Naive thymus-derived CD4-positive, alpha-beta T cell (primary cell): ENCODE measurements around the gene CD276. TPM values are rescaled to one million over a fixed set of nuclear protein-coding genes. Genes with fewer than 3 reads are reported as not detected.
"Not testable (repeated sequence)": the region's sequence is repeated elsewhere in the genome, so short reads cannot be mapped to it uniquely, and the experiment has no call there.

Experiments used
- ATAC-seq: fragments of 150-1000 bp; cut with Tn5 transposase; 2 replicates; pipeline ENCODE4 v1.10.0; 2021; ENCODE audit warnings: mild to moderate bottlenecking, moderate library complexity
- CTCF ChIA-PET: fragments of 350-600 bp; sonication (Branson Sonifier 250); formaldehyde crosslinking; loops from one replicate; lab custom pipeline; 2021; ENCODE audit warnings: antibody characterized with exemption; lab: Charles Lee
- POLR2A ChIA-PET: fragments of 350-600 bp; sonication (Branson Sonifier 250); formaldehyde crosslinking; loops from one replicate; lab custom pipeline; 2021; ENCODE audit warnings: antibody characterized with exemption, inconsistent platforms; lab: Charles Lee
- DNase-seq, 9 donors: peaks; one replicate each; pipeline versions ENCODE4 v3.0.0 to v3.0.0-alpha.2; 2020 to 2022; ENCODE audit warnings: mixed read lengths in 1 of 9
- H3K27ac ChIP-seq: one replicate; pipeline ENCODE4 v1.7.0; 2013; ENCODE audit warnings: mild to moderate bottlenecking, low read depth, low read length, moderate library complexity
- H3K27me3 ChIP-seq, 2 donors: one replicate each; pipeline ENCODE4 v1.7.0; 2013; ENCODE audit warnings: low read length in 2 of 2, mild to moderate bottlenecking in 2 of 2, moderate library complexity in 2 of 2; ENCODE audit not compliant: control insufficient read depth in 2 of 2, insufficient read depth in 2 of 2
- H3K36me3 ChIP-seq, 3 experiments: 1 replicate in 2 of 3; 2 replicates in 1 of 3; pipeline ENCODE4 v1.7.0; 2013; ENCODE audit warnings: low read length in 3 of 3, mild to moderate bottlenecking in 3 of 3, moderate library complexity in 1 of 3; ENCODE audit not compliant: insufficient read depth in 3 of 3, control insufficient read depth in 2 of 3
- H3K4me1 ChIP-seq, 2 donors: one replicate each; pipeline ENCODE4 v1.7.0; 2013; ENCODE audit warnings: low read length in 2 of 2, mild to moderate bottlenecking in 2 of 2, moderate library complexity in 1 of 2; ENCODE audit not compliant: control insufficient read depth in 2 of 2, insufficient read depth in 2 of 2
- H3K4me3 ChIP-seq: 2 replicates; pipeline ENCODE4 v1.7.0; 2013; ENCODE audit warnings: mild to moderate bottlenecking, low read length
- H3K9me3 ChIP-seq, 3 experiments: 1 replicate in 2 of 3; 2 replicates in 1 of 3; pipeline ENCODE4 v1.7.0; 2013; ENCODE audit warnings: low read length in 3 of 3; ENCODE audit not compliant: control insufficient read depth in 2 of 3
- H3K27ac Mint-ChIP-seq, 9 donors: one replicate each; pipeline ENCODE4 v1.8.0; 2020 to 2022; ENCODE audit warnings: mixed read lengths in 9 of 9, mild to moderate bottlenecking in 8 of 9, moderate library complexity in 5 of 9, inconsistent platforms in 2 of 9
- H3K27me3 Mint-ChIP-seq, 5 donors: one replicate each; pipeline ENCODE4 v1.8.0; 2021 to 2022; ENCODE audit warnings: mixed read lengths in 5 of 5, mild to moderate bottlenecking in 1 of 5
- H3K36me3 Mint-ChIP-seq, 5 donors: one replicate each; pipeline ENCODE4 v1.8.0; 2020 to 2022; ENCODE audit warnings: mixed read lengths in 5 of 5, mild to moderate bottlenecking in 3 of 5, inconsistent platforms in 1 of 5
- H3K4me1 Mint-ChIP-seq, 7 donors: one replicate each; pipeline ENCODE4 v1.8.0; 2020 to 2022; ENCODE audit warnings: mixed read lengths in 7 of 7, mild to moderate bottlenecking in 3 of 7, inconsistent platforms in 1 of 7
- H3K4me3 Mint-ChIP-seq, 10 donors: one replicate each; pipeline ENCODE4 v1.8.0; 2020 to 2022; ENCODE audit warnings: mild to moderate bottlenecking in 10 of 10, mixed read lengths in 10 of 10, moderate library complexity in 6 of 10, inconsistent platforms in 2 of 10
- H3K9me3 Mint-ChIP-seq, 11 donors: one replicate each; pipeline ENCODE4 v1.8.0; 2020 to 2022; ENCODE audit warnings: mixed read lengths in 11 of 11, mild to moderate bottlenecking in 4 of 11, inconsistent platforms in 1 of 11, moderate library complexity in 1 of 11
- intact Hi-C, 2 donors: fragments of 100-400 bp; cut with micrococcal nuclease; formaldehyde crosslinking; loops; one replicate each; pipeline ENCODE4 v1.15.1; 2023
- polyA plus RNA-seq, 2 donors: library from polyadenylated mRNA; unstranded; fragments of 300-500 nt; fragmentation: Illumina TruSeq; gene quantifications; one replicate each; pipeline ENCODE4 v1.2.3, GENCODE V29; 2021
- total RNA-seq, 6 experiments: library from RNA in 5 of 6; stranded (reverse) in 5 of 6; gene quantifications; 1 replicate in 5 of 6; 2 replicates in 1 of 6; pipeline ENCODE4 v1.2.3 and lab custom pipeline; 2021 to 2026

The CD276 gene
- total RNA-seq (1 to 10 TPM in 2 of 5 experiments, under 1 TPM in 1, not detected in 2; 0.76 to 2.7 (median 1.9) TPM), polyA plus RNA-seq (not detected), total RNA-seq (lab: John Stamatoyannopoulos, UW) (not detected)

DNA sequence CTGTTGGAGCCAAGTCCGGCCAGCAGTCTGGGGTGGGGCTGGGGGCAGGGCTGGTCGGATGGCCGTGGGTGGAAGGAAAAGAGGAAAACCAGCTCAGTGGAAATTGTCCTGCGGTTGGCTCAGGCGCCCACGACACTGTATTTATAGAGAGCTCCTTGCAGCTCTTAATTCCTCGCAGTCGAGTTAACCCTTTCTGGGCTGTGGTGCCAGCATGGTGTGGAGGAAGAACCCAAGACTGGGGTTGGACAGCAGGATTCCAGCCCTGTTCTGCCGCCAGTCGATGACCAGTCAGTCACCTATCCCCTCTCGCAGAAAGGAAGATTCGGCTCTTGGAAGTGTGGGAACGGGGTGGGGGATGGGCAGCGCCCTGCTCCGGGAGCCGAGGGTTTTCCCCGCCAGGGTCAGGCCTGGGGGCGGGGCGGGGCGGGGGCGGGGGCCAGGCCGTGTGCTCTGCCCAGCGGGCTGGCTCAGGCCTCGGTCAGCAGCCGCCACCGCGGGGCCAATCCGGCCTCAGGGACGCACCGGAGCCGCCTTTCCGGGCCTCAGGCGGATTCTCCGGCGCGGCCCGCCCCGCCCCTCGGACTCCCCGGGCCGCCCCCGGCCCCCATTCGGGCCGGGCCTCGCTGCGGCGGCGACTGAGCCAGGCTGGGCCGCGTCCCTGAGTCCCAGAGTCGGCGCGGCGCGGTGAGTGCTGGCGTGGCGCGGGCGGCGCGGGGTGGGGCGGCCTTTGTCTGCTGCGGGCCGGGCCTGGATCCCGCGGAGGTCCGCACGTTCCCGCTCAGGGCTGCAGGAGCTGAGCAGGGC, at the start of gene CD276:
TSS of gene CD276 (plus strand) at position 607 of the 804 bp plus-strand sequence. CDS start 15,257 bp downstream, outside the sequence.
- H3K27me3 Mint-ChIP-seq, result peaks cover 45 to 68% (median 59%) of the 10 kb centered on the region in 5 donors
- no peaks in the 10 kb centered on the region for H3K9me3 ChIP-seq
- intact Hi-C loops, result no loop called here
- ATAC-seq, result peak; percentile 40
- H3K27me3 ChIP-seq, result peaks cover 0 to 7% of the 10 kb centered on the region in 2 donors
- ChIA-PET POLR2A (interaction anchor here (0.6 to 1.0 kb wide), 3 partner anchors 13 to 1524 kb away, joined by 3 read pairs; no protein-coding TSS in a partner anchor), CTCF (interaction anchor here (0.9 kb wide), 1 partner anchor 10 kb away, joined by 3 read pairs; no protein-coding TSS in a partner anchor)
- no peak within 1 kb of the TSS for H3K4me3 ChIP-seq
- H3K27ac Mint-ChIP-seq, result peak within 1 kb of the TSS in 2 of 9 donors; percentile 31 to 37
- peak in 1 of 9 donors; percentile 56 for DNase-seq
- no peaks in the 10 kb centered on the region for H3K36me3 Mint-ChIP-seq
- H3K4me1 Mint-ChIP-seq, result peaks cover 0 to 13% (median 7%) of the 10 kb centered on the region in 7 donors
- H3K9me3 Mint-ChIP-seq, result no peaks in the 10 kb centered on the region
- peak within 1 kb of the TSS in 9 of 10 donors; percentile 7 to 86 (median 64) for H3K4me3 Mint-ChIP-seq
- no peaks in the 10 kb centered on the region for H3K36me3 ChIP-seq
- peaks cover 4 to 7% of the 10 kb centered on the region in 2 donors for H3K4me1 ChIP-seq
- no peak within 1 kb of the TSS for H3K27ac ChIP-seq

DNA sequence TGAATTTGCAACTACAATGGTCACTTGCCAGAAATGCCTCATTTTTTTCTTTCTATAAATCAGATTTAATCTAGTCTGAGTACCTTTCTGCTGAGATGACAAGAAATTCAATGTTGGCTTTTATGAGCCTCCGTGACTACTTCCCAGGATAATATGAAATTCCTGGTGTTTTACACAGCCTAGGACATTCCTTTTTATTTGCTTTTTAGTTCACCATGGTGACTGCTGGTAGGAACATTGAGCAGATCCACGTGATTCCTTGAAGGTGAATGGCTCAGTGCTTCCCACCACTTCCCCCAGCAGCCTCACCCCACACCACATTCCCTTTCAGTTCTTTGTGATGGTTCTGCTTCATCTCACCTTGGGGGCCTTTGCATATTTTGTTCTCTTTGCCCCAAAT, 46.7 kb upstream of the CD276 start:
- Mint-ChIP-seq H3K4me1 (peaks cover 5 to 18% (median 14%) of the 10 kb centered on the region in 7 donors), H3K9me3 (peaks cover 3 to 9% (median 6%) of the 10 kb centered on the region in 11 donors), H3K27me3 (peaks cover 19 to 48% (median 30%) of the 10 kb centered on the region in 5 donors), H3K27ac (peak overlapping the region in 1 of 9 donors; percentile 51), H3K4me3 (no peak overlapping the region), H3K36me3 (peaks cover 0 to 5% (median 0%) of the 10 kb centered on the region in 5 donors)
- no peak overlapping the region for H3K4me3 ChIP-seq
- no peaks in the 10 kb centered on the region for H3K36me3 ChIP-seq
- intact Hi-C loops, result loop anchor here (5.0 to 10.0 kb wide), 3 partner anchors 357 to 1565 kb away; partner anchors contain the start of genes PML (in 2 of the 2), STOML1 (in 2 of the 2), C15orf39 (in 1 of the 2) and HEXA (in 1 of the 2)
- no peaks in the 10 kb centered on the region for H3K4me1 ChIP-seq
- ATAC-seq (no peak), DNase-seq (no peak)
- H3K9me3 ChIP-seq, result peaks cover 0 to 6% (median 0%) of the 10 kb centered on the region in 3 experiments
- no peaks in the 10 kb centered on the region for H3K27me3 ChIP-seq
- no peak overlapping the region for H3K27ac ChIP-seq
- ChIA-PET CTCF (interaction anchor here (1.1 to 2.1 kb wide), 3 partner anchors 14 to 77 kb away, joined by 3 to 21 read pairs (median 5); no protein-coding TSS in a partner anchor), POLR2A (no interaction called here)

DNA sequence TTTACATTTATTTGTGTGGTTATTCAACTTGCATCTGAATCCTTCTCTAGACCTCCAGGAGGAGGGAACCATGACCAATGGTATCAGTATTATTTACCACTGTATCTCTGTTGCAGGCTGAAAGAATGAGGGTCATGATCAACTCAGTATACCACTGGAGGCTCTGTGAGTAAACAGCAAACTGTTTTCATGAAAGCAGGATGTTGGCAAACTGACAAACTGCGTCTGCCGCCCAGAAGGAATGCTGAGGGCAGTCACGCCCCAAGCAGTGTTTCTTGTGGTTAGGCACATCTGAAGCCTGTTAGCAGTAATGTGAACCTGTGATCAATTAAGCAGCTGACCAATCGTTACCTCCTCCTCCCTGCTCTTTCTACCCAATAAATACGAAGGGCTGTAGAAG, 44.7 kb upstream of the CD276 start:
- H3K27me3 ChIP-seq, H3K27ac Mint-ChIP-seq, H3K9me3 ChIP-seq, H3K36me3 Mint-ChIP-seq, POLR2A ChIA-PET, H3K9me3 Mint-ChIP-seq, ATAC-seq, H3K36me3 ChIP-seq, H3K4me1 ChIP-seq, H3K4me3 Mint-ChIP-seq, H3K4me3 ChIP-seq, DNase-seq, H3K27ac ChIP-seq, CTCF ChIA-PET: not testable (repeated sequence)
- intact Hi-C loops, result loop anchor here (5.0 to 10.0 kb wide), 3 partner anchors 355 to 1563 kb away; partner anchors contain the start of genes PML (in 2 of the 2), STOML1 (in 2 of the 2), C15orf39 (in 1 of the 2) and HEXA (in 1 of the 2)
- Mint-ChIP-seq H3K27me3 (peaks cover 19 to 48% (median 30%) of the 10 kb centered on the region in 5 donors), H3K4me1 (peaks cover 0 to 12% (median 6%) of the 10 kb centered on the region in 7 donors)

DNA sequence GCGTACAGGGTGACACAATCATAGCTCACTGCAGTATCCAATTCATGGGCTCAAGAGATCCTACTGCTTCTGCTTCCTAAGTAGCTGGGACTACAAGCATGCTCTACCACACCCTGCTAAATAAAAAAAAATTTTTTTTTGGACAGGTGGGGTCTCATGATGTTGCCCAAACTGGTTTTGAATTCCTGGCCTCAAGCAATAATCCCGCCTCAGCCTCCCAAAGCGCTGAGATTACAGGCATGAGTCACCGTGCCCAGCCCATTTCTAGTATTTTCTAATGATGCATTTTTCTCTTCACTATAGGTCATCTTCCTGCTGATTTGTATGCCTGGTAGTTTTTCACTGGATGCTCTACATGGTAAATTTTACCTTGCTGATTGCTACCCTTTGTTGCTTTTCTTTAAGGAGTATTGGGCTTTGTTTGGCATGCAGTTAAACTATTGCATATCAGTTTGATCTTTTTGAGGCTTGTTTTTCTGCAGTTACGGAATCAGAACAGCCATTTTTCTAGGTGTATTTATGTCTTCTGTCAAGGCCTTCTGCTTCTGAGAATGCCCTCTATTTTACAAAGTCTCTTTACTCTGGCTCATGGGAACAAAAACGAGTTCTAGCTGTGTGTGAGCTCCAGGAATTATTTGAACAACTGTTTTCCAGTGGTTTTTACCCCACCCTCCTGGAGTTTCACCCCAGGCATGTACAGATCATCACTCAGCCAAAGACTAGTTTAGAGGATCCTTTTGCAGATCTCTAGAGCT, 36.7 kb upstream of the CD276 start:
- Histone ChIP-seq H3K27me3 (no peaks in the 10 kb centered on the region), H3K9me3 (no peaks in the 10 kb centered on the region), H3K27ac (no peak overlapping the region), H3K36me3 (no peaks in the 10 kb centered on the region), H3K4me3 (no peak overlapping the region), H3K4me1 (no peaks in the 10 kb centered on the region)
- no peaks in the 10 kb centered on the region for H3K36me3 Mint-ChIP-seq
- CTCF ChIA-PET, result interaction anchor here (0.6 kb wide), 1 partner anchor 1386 kb away, joined by 3 read pairs; no protein-coding TSS in a partner anchor
- peaks cover 4 to 39% (median 35%) of the 10 kb centered on the region in 5 donors for H3K27me3 Mint-ChIP-seq
- H3K4me3 Mint-ChIP-seq, result no peak overlapping the region
- intact Hi-C loops, result no loop called here
- ATAC-seq, result no peak
- no peak for DNase-seq
- POLR2A ChIA-PET, result no interaction called here
- H3K27ac Mint-ChIP-seq, result no peak overlapping the region
- H3K4me1 Mint-ChIP-seq, result peaks cover 0 to 7% (median 0%) of the 10 kb centered on the region in 7 donors
- H3K9me3 Mint-ChIP-seq, result peaks cover 0 to 13% (median 0%) of the 10 kb centered on the region in 11 donors

DNA sequence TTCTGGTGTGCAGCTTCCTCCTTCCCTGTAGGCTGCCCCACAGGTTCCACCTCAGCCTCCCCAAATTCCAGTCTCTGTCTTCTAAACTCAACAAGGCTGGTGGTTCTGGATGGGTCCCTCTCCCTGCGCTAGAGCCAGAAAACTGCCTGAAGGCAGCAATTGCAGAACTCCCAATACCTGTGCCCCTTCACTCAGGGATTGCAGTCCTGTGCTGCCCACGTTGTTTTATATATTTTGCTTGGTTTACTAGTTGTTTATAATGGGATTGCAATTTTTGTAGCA, 36.2 kb upstream of the CD276 start:
- Mint-ChIP-seq H3K4me1 (peaks cover 0 to 7% (median 0%) of the 10 kb centered on the region in 7 donors), H3K9me3 (peaks cover 0 to 13% (median 0%) of the 10 kb centered on the region in 11 donors), H3K36me3 (no peaks in the 10 kb centered on the region), H3K27ac (no peak overlapping the region), H3K4me3 (no peak overlapping the region), H3K27me3 (peaks cover 4 to 43% (median 37%) of the 10 kb centered on the region in 5 donors)
- Histone ChIP-seq H3K36me3 (no peaks in the 10 kb centered on the region), H3K4me3 (no peak overlapping the region), H3K27ac (no peak overlapping the region), H3K27me3 (no peaks in the 10 kb centered on the region), H3K4me1 (no peaks in the 10 kb centered on the region), H3K9me3 (no peaks in the 10 kb centered on the region)
- DNase-seq (no peak), ATAC-seq (no peak)
- intact Hi-C loops, result no loop called here
- ChIA-PET POLR2A (no interaction called here), CTCF (no interaction called here)

DNA sequence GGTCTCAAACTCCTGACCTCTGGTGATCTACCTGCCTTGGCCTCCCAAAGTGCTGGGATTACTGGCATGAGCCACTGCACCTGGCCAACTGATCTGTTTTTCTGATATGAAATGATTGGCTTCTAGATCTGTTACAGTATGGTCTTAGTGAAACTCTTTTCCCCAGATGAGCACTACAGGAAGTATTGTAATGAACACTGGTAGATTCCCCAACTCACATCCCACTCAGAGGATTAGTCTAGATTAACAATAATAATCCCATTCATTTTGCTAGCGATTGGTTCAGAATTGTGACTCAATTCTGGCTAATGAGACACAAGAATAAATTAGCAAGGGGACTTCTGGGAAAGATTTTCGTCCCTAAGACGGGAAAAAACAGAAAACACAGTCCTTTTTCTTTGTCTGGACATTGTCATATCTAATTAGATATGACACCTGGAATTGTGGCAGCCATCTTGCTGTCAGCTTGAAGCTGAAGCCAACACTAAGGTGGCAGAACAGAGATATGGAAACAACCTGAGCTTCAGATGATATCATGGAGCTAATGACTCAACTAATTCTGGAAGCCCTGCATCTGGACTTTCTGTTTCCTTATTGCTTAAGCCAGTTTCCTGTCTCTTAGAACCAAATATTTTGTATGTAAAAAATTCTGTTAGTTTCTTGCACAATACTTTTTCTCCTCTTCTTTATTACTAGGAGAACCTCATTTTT, 33.6 kb upstream of the CD276 start:
- H3K27ac ChIP-seq, result no peak overlapping the region
- ChIA-PET POLR2A (no interaction called here), CTCF (interaction anchor here (1.5 kb wide), 1 partner anchor 55 kb away, joined by 4 read pairs; no protein-coding TSS in a partner anchor)
- no peaks in the 10 kb centered on the region for H3K9me3 ChIP-seq
- Mint-ChIP-seq H3K27me3 (peaks cover 5 to 49% (median 42%) of the 10 kb centered on the region in 5 donors), H3K27ac (no peak overlapping the region), H3K4me1 (peaks cover 0 to 7% (median 0%) of the 10 kb centered on the region in 7 donors), H3K4me3 (no peak overlapping the region), H3K9me3 (peaks cover 0 to 13% (median 0%) of the 10 kb centered on the region in 11 donors), H3K36me3 (no peaks in the 10 kb centered on the region)
- DNase-seq (no peak), ATAC-seq (peak; percentile 37)
- H3K4me3 ChIP-seq, result no peak overlapping the region
- intact Hi-C loops, result no loop called here
- no peaks in the 10 kb centered on the region for H3K4me1 ChIP-seq
- no peaks in the 10 kb centered on the region for H3K36me3 ChIP-seq
- no peaks in the 10 kb centered on the region for H3K27me3 ChIP-seq
